HG02763 (cell line): ENCODE measurements around the gene MTRF1L.
"Not testable (repeated sequence)": the region's sequence is repeated elsewhere in the genome, so short reads cannot be mapped to it uniquely, and the experiment has no call there.

ENCODE experiments used
- ATAC-seq: cut with Tn5 transposase; IDR thresholded peaks from one replicate; pipeline ENCODE4 v1.9.1; 2021; ENCODE audit warnings: mild to moderate bottlenecking, moderate library complexity; ENCODE audit not compliant: unreplicated experiment

The MTRF1L gene

GRCh38 chr6:152975204-152975915 is 27.1 kb downstream of the MTRF1L start:
- no peak for ATAC-seq

- ATAC-seq: no peak
Measured at GRCh38 chr6:152973916-152974315, 28.6 kb downstream of the MTRF1L start.

GRCh38 chr6:152969688-152970418 is 32.7 kb downstream of the MTRF1L start:
- ATAC-seq: no peak

GRCh38 chr6:152966168-152966894 is 36.2 kb downstream of the MTRF1L start:
- not testable (repeated sequence) for ATAC-seq

GRCh38 chr6:152959333-152959732 is 43.2 kb downstream of the MTRF1L start:
- no peak for ATAC-seq

- ATAC-seq: no peak
Measured at GRCh38 chr6:152957796-152958195, 44.7 kb downstream of the MTRF1L start.

- ATAC-seq: no peak
Measured at GRCh38 chr6:152954443-152954842, 48.1 kb downstream of the MTRF1L start.

GRCh38 chr6:152952866-152953509 is 49.5 kb downstream of the MTRF1L start:
- no peak for ATAC-seq

- ATAC-seq: no peak
Measured at GRCh38 chr6:152952045-152952444, 50.5 kb downstream of the MTRF1L start.

GRCh38 chr6:152950240-152950639 is 52.3 kb downstream of the MTRF1L start:
- no peak for ATAC-seq

GRCh38 chr6:152948150-152948768 is 54.2 kb downstream of the MTRF1L start:
- ATAC-seq: peak; percentile 75

- no peak for ATAC-seq
Measured at GRCh38 chr6:152946995-152947394, 55.5 kb downstream of the MTRF1L start.

GRCh38 chr6:152946484-152946883 is 56.0 kb downstream of the MTRF1L start:
- ATAC-seq: no peak

- ATAC-seq: no peak
Measured at GRCh38 chr6:152943260-152943897, 59.1 kb downstream of the MTRF1L start.

GRCh38 chr6:152942319-152942869 is 60.1 kb downstream of the MTRF1L start:
- no peak for ATAC-seq

GRCh38 chr6:152941746-152942145 is 60.8 kb downstream of the MTRF1L start:
- no peak for ATAC-seq
